ENCODE data around the gene KIF26B. TPM values are rescaled to one million over a fixed set of nuclear protein-coding genes. Genes with fewer than 3 reads are reported as not detected.

The KIF26B gene
- total and polyA plus RNA-seq, 2 experiments from 2014 or later: 0.03 to 0.76 TPM

- TF ChIP-seq ZNF462 (CRISPR knock-in tag; IDR thresholded peaks at IDR 0.05): no peak
Observed at GRCh38 chr1:245337829-245338484, 183.2 kb downstream of the KIF26B start (continued).

- DNase-seq (ENCODE audit: low spot score) (no peak), ATAC-seq (no peak)
- no peak overlapping the region for H3K27ac Mint-ChIP-seq
- H3K4me3 ChIP-seq: no peak overlapping the region
- no peaks in the 10 kb centered on the region for H3K9me2 ChIP-seq (ENCODE audit: insufficient read depth)
- no peaks in the 10 kb centered on the region for H3F3A ChIP-seq (replicated peaks; ENCODE audit: low read depth)
- no peak overlapping the region for H3K4me2 ChIP-seq
- no peaks in the 10 kb centered on the region for H3K27me3 ChIP-seq (ENCODE audit: insufficient read depth)
- no peaks in the 10 kb centered on the region for H3K9me3 Mint-ChIP-seq
- no peaks in the 10 kb centered on the region for H3K79me2 ChIP-seq (replicated peaks; ENCODE audit: insufficient read depth)
- no peak overlapping the region for H2AFZ ChIP-seq
- H3K4me1 ChIP-seq (ENCODE audit: insufficient read depth): no peaks in the 10 kb centered on the region
- peaks cover 2% of the 10 kb centered on the region for H3K27me3 Mint-ChIP-seq (ENCODE audit: insufficient read depth, low read depth, poor library complexity)
- H3K36me3 Mint-ChIP-seq (ENCODE audit: low read depth): no peaks in the 10 kb centered on the region
- H3K4me1 Mint-ChIP-seq: peaks cover 13% of the 10 kb centered on the region
- H4K20me1 ChIP-seq (replicated peaks; ENCODE audit: insufficient read depth): no peaks in the 10 kb centered on the region
- no peak overlapping the region for H3K27ac ChIP-seq (ENCODE audit: low read depth)
- no peak overlapping the region for H3K4me3 Mint-ChIP-seq
- H3K36me3 ChIP-seq (ENCODE audit: insufficient read depth): no peaks in the 10 kb centered on the region
- TF ChIP-seq CTCF (conservative IDR thresholded peaks at IDR 0.05; ENCODE audit: low read depth in 2 of 2) (no peak), ZNF114 (CRISPR knock-in tag; IDR thresholded peaks at IDR 0.05) (no peak), REST (IDR thresholded peaks at IDR 0.05; ENCODE audit: unreplicated experiment) (no peak), EZH2 (IDR thresholded peaks at IDR 0.05; ENCODE audit: low read depth, unreplicated experiment) (no peak), JUNB (IDR thresholded peaks at IDR 0.05; ENCODE audit: unreplicated experiment) (no peak), EZH2phosphoT487 (IDR thresholded peaks at IDR 0.05; ENCODE audit: unreplicated experiment) (no peak), ETS1 (IDR thresholded peaks at IDR 0.05) (no peak), POLR2AphosphoS5 (IDR thresholded peaks at IDR 0.05; ENCODE audit: low read depth) (no peak), STAT1 (IDR thresholded peaks at IDR 0.05; ENCODE audit: unreplicated experiment) (no peak), NANOG (IDR thresholded peaks at IDR 0.05; ENCODE audit: borderline replicate concordance) (no peak), ZNF331 (CRISPR knock-in tag; IDR thresholded peaks at IDR 0.05; ENCODE audit: low read depth) (no peak)
Observed at GRCh38 chr1:245338485-245338877, 183.7 kb downstream of the KIF26B start.
